Gastroesophageal sphincter (tissue), 4 donors: ENCODE results near the gene FAM118B. TPM values are rescaled to one million over a fixed set of nuclear protein-coding genes. Genes with fewer than 3 reads are reported as not detected.

Source experiments
- ATAC-seq: fragments of 150-250 bp; one replicate; pipeline ENCODE4 v1.9.1; 2016; ENCODE audit warnings: mild to moderate bottlenecking, moderate library complexity
- H3K27ac ChIP-seq, 4 donors: fragments of 200-600 bp; sonication (generic) in 3 of 4; 1 replicate in 3 of 4; 2 replicates in 1 of 4; pipeline ENCODE4 v1.5.1; 2016 to 2019
- H3K27me3 ChIP-seq: fragments of 200-600 bp; sonication (generic); one replicate; pipeline ENCODE4 v1.5.1; 2019
- H3K36me3 ChIP-seq, 2 donors: fragments of 200-600 bp; sonication (generic); one replicate each; pipeline ENCODE4 v1.5.1; 2019; ENCODE audit warnings: control low read depth in 1 of 2
- H3K4me1 ChIP-seq, 3 donors: fragments of 200-600 bp; sonication (generic); 1 replicate in 2 of 3; 2 replicates in 1 of 3; pipeline ENCODE4 v1.5.1; 2016 to 2019; ENCODE audit warnings: control low read depth in 2 of 3
- H3K4me3 ChIP-seq, 2 donors: fragments of 200-600 bp; sonication (generic); one replicate each; pipeline ENCODE4 v1.5.1; 2019; ENCODE audit warnings: mild to moderate bottlenecking in 1 of 2, moderate library complexity in 1 of 2
- H3K9me3 ChIP-seq, 3 donors: fragments of 200-600 bp; sonication (generic); one replicate each; pipeline ENCODE4 v1.5.1; 2017 to 2019; ENCODE audit warnings: control low read depth in 2 of 3
- EP300 ChIP-seq: sonication (generic); formaldehyde crosslinking; IDR thresholded peaks from one replicate; pipeline ENCODE4 v1.6.1; 2017; ENCODE audit warnings: antibody characterized with exemption, mild to moderate bottlenecking
- POLR2A ChIP-seq, 2 donors: fragments of 450-650 bp; IDR thresholded peaks; one replicate each; pipeline ENCODE4 v1.6.1; 2017; ENCODE audit warnings: antibody characterized with exemption in 2 of 2, mild to moderate bottlenecking in 2 of 2, moderate library complexity in 1 of 2
- POLR2AphosphoS5 ChIP-seq: sonication (generic); formaldehyde crosslinking; IDR thresholded peaks from one replicate; pipeline ENCODE4 v1.6.1; 2017; ENCODE audit warnings: antibody characterized with exemption
- WGBS, 2 donors: methylation state at CpG; one replicate each; pipeline ENCODE4 v1.1.5; 2018; ENCODE audit warnings: low coverage in 1 of 2; 5-methylcytosine and 5-hydroxymethylcytosine counted together
- total RNA-seq, 4 donors: library from RNA; depleted of rRNA; stranded (reverse); fragments of >200 nt; gene quantifications; one replicate each; pipeline ENCODE4 v1.1.0, GENCODE V29; 2016
- TF ChIP-seq, protein P1 (sequence below), 4 experiments: fragments of 200-600 bp in 2 of 4; fragments of 450-650 bp in 2 of 4; sonication (generic) in 1 of 4; IDR thresholded peaks; one replicate each; pipeline ENCODE4 v1.5.1; 2017 to 2019; ENCODE audit warnings: antibody characterized with exemption in 4 of 4, mild to moderate bottlenecking in 2 of 4, moderate library complexity in 2 of 4

FAM118B gene
- total RNA-seq, 4 donors from 2014 or later: 15.5 to 24.0 (median 19.9) TPM

DNA sequence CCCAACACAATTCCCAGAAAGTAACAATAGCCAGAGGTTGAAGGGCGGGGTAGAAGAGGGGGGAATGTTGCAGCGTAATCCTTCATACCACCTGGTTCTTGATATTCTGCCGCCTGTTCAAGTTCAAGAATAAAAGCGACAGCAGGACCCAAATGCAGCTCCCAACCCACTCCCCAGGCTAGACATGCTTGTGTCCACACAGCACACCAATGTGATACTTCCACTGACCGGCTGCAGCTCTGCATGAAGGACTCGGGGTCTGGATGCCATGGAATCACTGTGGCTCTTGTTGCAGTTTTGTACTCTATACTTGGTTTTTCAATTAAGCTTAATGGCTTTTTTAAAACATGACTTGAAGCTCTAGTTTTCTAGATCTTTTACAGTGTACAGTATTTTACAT lies 50.6 kb downstream of the FAM118B start:
- Histone ChIP-seq H3K36me3 (peaks cover 8 to 66% of the 10 kb centered on the region in 2 donors), H3K4me1 (peaks cover 0 to 10% (median 0%) of the 10 kb centered on the region in 3 donors), H3K9me3 (no peaks in the 10 kb centered on the region), H3K27me3 (no peaks in the 10 kb centered on the region), H3K4me3 (no peak overlapping the region), H3K27ac (no peak overlapping the region)
- no peak for TF ChIP-seq POLR2A (IDR thresholded peaks at IDR 0.05)
- no peak for TF ChIP-seq POLR2AphosphoS5
- TF ChIP-seq EP300: no peak
- TF ChIP-seq, protein P1, sequence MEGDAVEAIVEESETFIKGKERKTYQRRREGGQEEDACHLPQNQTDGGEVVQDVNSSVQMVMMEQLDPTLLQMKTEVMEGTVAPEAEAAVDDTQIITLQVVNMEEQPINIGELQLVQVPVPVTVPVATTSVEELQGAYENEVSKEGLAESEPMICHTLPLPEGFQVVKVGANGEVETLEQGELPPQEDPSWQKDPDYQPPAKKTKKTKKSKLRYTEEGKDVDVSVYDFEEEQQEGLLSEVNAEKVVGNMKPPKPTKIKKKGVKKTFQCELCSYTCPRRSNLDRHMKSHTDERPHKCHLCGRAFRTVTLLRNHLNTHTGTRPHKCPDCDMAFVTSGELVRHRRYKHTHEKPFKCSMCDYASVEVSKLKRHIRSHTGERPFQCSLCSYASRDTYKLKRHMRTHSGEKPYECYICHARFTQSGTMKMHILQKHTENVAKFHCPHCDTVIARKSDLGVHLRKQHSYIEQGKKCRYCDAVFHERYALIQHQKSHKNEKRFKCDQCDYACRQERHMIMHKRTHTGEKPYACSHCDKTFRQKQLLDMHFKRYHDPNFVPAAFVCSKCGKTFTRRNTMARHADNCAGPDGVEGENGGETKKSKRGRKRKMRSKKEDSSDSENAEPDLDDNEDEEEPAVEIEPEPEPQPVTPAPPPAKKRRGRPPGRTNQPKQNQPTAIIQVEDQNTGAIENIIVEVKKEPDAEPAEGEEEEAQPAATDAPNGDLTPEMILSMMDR (IDR thresholded peaks at IDR 0.05): no peak
- ATAC-seq: no peak
- 86 to 96% methylated on average over 5 to 6 of the region's 6 CpGs for WGBS, 2 donors

DNA sequence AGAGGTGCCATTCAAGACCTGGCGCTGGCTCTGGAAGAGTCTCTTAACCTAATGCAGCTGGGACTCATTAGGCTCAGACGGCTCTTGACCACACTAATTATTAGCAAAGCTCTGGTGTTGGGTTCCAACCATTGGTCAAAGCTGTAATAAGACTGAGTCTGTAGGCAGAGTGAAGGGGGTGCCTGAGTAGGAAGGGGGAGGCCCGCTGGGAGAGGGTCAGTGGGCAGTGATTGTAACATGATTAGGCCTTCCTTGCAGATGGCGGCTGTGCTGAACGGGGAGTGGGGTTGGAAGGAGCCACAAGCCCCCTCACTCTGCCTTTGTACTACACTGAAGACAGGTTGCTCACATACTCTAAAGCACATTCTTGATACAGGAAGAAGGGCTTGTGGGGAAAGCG lies 51.9 kb downstream of the FAM118B start:
- ATAC-seq: no peak
- H3K4me1 ChIP-seq: peaks cover 5 to 19% (median 6%) of the 10 kb centered on the region in 3 donors
- H3K27me3 ChIP-seq: no peaks in the 10 kb centered on the region
- peaks cover 8 to 62% of the 10 kb centered on the region in 2 donors for H3K36me3 ChIP-seq
- WGBS, 2 donors: 87 to 100% methylated on average over 1 to 3 of the region's 6 CpGs
- H3K9me3 ChIP-seq: no peaks in the 10 kb centered on the region
- H3K27ac ChIP-seq: no peak overlapping the region
- no peak overlapping the region for H3K4me3 ChIP-seq
- TF ChIP-seq POLR2A (IDR thresholded peaks at IDR 0.05) (no peak), EP300 (no peak), POLR2AphosphoS5 (no peak)
- TF ChIP-seq, protein P1 (IDR thresholded peaks at IDR 0.05): no peak

DNA sequence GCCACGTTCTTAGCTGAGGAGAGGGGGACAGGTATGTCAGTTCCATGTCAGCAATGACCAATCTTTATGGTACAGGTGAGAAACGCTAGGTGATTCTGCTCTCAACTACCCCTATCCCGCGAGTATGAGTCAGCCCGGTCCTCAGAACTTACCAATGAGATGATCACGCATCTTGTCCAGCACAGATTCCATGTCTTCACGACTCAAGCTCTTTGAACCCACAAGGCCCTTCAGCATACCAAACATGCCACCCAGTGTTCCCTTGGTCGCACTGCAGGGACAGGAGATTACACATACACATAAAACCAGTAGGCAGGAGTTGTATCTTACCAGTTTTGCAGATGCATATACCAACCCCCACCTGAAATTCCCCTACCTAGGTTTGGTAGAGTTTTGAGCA lies 54.2 kb downstream of the FAM118B start:
- TF ChIP-seq POLR2AphosphoS5 (no peak), EP300 (no peak), POLR2A (IDR thresholded peaks at IDR 0.05) (no peak)
- TF ChIP-seq, protein P1 (IDR thresholded peaks at IDR 0.05): no peak
- H3K9me3 ChIP-seq: no peaks in the 10 kb centered on the region
- no peaks in the 10 kb centered on the region for H3K27me3 ChIP-seq
- peaks cover 5 to 32% (median 11%) of the 10 kb centered on the region in 3 donors for H3K4me1 ChIP-seq
- H3K4me3 ChIP-seq: no peak overlapping the region
- ATAC-seq: no peak
- 77 to 85% methylated on average over 5 to 8 of the region's 8 CpGs for WGBS, 2 donors
- H3K36me3 ChIP-seq: peaks cover 8 to 62% of the 10 kb centered on the region in 2 donors
- H3K27ac ChIP-seq: no peak overlapping the region

DNA sequence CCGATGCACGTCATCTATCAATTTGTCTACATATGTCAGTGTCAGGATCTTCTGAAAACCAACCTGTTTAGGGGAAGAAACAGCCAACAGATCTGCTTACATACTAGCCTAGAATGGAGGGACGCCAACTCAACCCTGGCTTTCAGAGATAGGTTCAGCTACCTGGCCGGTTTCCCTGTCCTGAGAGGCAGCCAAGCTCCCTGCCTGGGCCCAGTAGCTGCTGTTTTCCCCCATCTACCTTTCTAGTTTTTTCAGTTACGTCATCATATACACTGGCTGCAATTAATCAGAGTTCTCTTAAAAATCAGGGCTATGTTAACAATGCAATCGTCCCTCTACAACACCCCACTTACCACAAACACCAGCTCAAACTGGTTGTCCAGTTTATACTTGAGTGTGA lies 56.1 kb downstream of the FAM118B start:
- no peak for ATAC-seq
- H3K27ac ChIP-seq: peak overlapping the region; percentile 91 to 94 (median 92)
- H3K9me3 ChIP-seq: no peaks in the 10 kb centered on the region
- WGBS, 2 donors: 67 to 69% methylated on average over 4 to 5 of the region's 6 CpGs
- peaks cover 5 to 32% (median 11%) of the 10 kb centered on the region in 3 donors for H3K4me1 ChIP-seq
- peaks cover 4 to 56% of the 10 kb centered on the region in 2 donors for H3K36me3 ChIP-seq
- no peaks in the 10 kb centered on the region for H3K27me3 ChIP-seq
- peak overlapping the region; percentile 80 to 95 for H3K4me3 ChIP-seq
- TF ChIP-seq POLR2AphosphoS5 (no peak), EP300 (no peak), POLR2A (IDR thresholded peaks at IDR 0.05) (no peak)
- TF ChIP-seq, protein P1 (IDR thresholded peaks at IDR 0.05): no peak

DNA sequence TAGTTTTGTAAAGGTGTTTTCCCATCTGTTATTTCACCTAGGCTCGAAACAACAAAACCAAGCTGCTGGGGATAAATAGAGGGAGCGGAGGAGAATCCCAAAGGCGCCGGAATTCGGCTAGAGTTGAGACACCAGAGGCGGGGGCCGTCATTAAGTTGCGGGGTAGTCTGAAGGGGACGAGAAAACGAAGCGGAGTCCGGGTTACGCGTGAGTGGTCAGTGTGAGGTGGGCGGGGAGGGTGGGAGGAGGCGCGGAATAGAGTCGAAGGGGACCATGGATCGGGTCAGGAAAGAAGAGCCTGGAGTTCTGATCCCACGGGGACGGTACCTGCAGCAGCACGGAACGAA lies 56.8 kb downstream of the FAM118B start:
- Histone ChIP-seq H3K36me3 (peaks cover 4 to 56% of the 10 kb centered on the region in 2 donors), H3K4me1 (peaks cover 5 to 32% (median 11%) of the 10 kb centered on the region in 3 donors), H3K27ac (peak overlapping the region; percentile 91 to 94 (median 92)), H3K4me3 (peak overlapping the region; percentile 80 to 95), H3K9me3 (no peaks in the 10 kb centered on the region), H3K27me3 (no peaks in the 10 kb centered on the region)
- no peak for TF ChIP-seq POLR2AphosphoS5
- TF ChIP-seq EP300: no peak
- TF ChIP-seq, protein P1 (IDR thresholded peaks at IDR 0.05): no peak
- TF ChIP-seq POLR2A (IDR thresholded peaks at IDR 0.05): no peak
- WGBS, 2 donors: 0% methylated on average over 9 to 15 of the region's 23 CpGs
- ATAC-seq: peak; percentile 18
